Esophagus squamous epithelium (tissue), 5 donors: ENCODE data around the gene DIPK1B. TPM values are rescaled to one million over a fixed set of nuclear protein-coding genes. Genes with fewer than 3 reads are reported as not detected.

Experiments used
- DNase-seq: peaks from one replicate; lab custom pipeline; 2025; lab: John Stamatoyannopoulos, UW
- H3K27ac ChIP-seq, 4 donors: fragments of 200-600 bp; sonication (generic); one replicate each; pipeline ENCODE4 v1.5.1; 2016 to 2019; ENCODE audit warnings: mild to moderate bottlenecking in 1 of 4
- H3K27me3 ChIP-seq, 4 donors: fragments of 200-600 bp; sonication (generic); 1 replicate in 3 of 4; 2 replicates in 1 of 4; pipeline versions ENCODE4 v1.5.1 to v1.6.0; 2017 to 2021; ENCODE audit warnings: antibody characterized with exemption in 1 of 4
- H3K36me3 ChIP-seq, 3 donors: fragments of 200-600 bp; sonication (generic); one replicate each; pipeline ENCODE4 v1.5.1; 2016 to 2019
- H3K4me1 ChIP-seq, 3 donors: fragments of 200-600 bp; sonication (generic); one replicate each; pipeline ENCODE4 v1.5.1; 2017 to 2019
- H3K4me3 ChIP-seq, 4 donors: fragments of 200-600 bp; sonication (generic); 1 replicate in 3 of 4; 2 replicates in 1 of 4; pipeline ENCODE4 v1.5.1; 2016 to 2019; ENCODE audit warnings: mild to moderate bottlenecking in 2 of 4, moderate library complexity in 1 of 4
- H3K9me3 ChIP-seq, 3 donors: fragments of 200-600 bp; sonication (generic); one replicate each; pipeline ENCODE4 v1.5.1; 2016 to 2019
- POLR2A ChIP-seq, 4 donors: fragments of 450-650 bp; IDR thresholded peaks; one replicate each; pipeline ENCODE4 v1.6.1; 2017; ENCODE audit warnings: antibody characterized with exemption in 4 of 4, mild to moderate bottlenecking in 4 of 4, moderate library complexity in 3 of 4
- WGBS, 2 donors: methylation state at CpG; one replicate each; pipeline ENCODE4 v1.1.5; 2018; 5-methylcytosine and 5-hydroxymethylcytosine counted together
- intact Hi-C: fragments of 100-400 bp; cut with DNase I; formaldehyde crosslinking; loops from one replicate; pipeline ENCODE4 v1.15.0; 2022
- total RNA-seq, 4 donors: library from RNA; depleted of rRNA; stranded (reverse); fragments of >200 nt; gene quantifications; one replicate each; pipeline ENCODE4 v1.1.0, GENCODE V29; 2016
- TF ChIP-seq, protein P1 (sequence below), 6 experiments: fragments of 450-650 bp in 4 of 6; fragments of 200-600 bp in 2 of 6; sonication (generic) in 2 of 6; IDR thresholded peaks; one replicate each; pipeline ENCODE4 v1.5.1; 2016 to 2019; ENCODE audit warnings: antibody characterized with exemption in 6 of 6, mild to moderate bottlenecking in 4 of 6, moderate library complexity in 4 of 6
- donor health status: DM: yes; HTN: yes; CAD: no.

The DIPK1B gene
- total RNA-seq, 4 donors from 2014 or later: 0.48 to 6.3 (median 1.1) TPM

DNA sequence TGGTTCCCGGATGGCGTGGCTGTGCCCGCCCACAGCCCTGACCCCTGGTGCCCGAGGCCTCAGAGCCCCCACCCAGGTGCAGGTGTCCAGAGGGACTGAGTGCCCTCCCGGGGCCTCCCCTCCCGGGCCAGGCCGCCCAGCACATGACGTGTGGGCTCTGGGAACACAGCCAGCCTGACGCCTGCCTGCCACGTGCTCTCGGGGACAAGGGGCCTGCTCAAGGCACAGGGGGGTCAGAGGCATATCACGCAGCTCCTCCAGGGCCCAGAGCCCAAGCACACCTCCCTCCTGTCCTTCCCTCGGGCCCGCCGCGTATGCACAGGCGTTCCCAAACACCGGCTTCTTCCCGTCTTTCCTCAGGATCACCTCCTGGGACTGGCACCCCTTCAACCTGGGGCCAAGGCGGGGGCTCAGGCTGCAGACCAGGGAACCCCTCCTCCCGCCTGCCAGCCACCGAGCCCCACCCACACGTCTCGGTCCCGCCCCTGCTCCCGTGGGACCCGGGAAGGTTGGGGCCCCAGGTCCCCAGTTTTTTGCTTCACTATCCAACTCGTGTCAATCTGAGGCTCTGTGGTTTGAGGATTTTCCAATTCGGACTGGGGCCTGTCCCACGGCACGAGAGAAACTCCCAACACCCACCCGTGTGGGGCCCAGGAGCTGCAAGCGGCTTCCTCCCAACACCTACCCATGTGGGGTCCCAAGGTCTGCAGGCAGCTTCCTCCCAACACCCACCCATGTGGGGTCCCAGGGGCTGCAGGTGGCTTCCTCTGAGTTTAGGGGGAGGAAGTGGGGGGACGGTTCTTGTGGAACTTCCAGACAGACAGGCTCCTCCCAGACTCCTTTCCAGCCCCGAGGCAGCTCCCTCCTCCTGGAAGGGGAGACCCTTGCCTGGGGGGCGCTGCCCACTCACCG lies 28.9 kb downstream of the DIPK1B start:
- Histone ChIP-seq H3K4me3 (peak overlapping the region in 3 of 4 donors; percentile 1 to 49 (median 18)), H3K27me3 (peaks cover 10 to 80% (median 20%) of the 10 kb centered on the region in 4 donors), H3K27ac (no peak overlapping the region), H3K4me1 (peaks cover 24 to 34% (median 29%) of the 10 kb centered on the region in 3 donors), H3K36me3 (no peaks in the 10 kb centered on the region), H3K9me3 (no peaks in the 10 kb centered on the region)
- WGBS, 2 donors: 4 to 18% methylated on average over 16 to 18 of the region's 37 CpGs
- no peak for DNase-seq
- intact Hi-C loops: no loop called here
- TF ChIP-seq POLR2A (IDR thresholded peaks at IDR 0.05): no peak
- TF ChIP-seq, protein P1, sequence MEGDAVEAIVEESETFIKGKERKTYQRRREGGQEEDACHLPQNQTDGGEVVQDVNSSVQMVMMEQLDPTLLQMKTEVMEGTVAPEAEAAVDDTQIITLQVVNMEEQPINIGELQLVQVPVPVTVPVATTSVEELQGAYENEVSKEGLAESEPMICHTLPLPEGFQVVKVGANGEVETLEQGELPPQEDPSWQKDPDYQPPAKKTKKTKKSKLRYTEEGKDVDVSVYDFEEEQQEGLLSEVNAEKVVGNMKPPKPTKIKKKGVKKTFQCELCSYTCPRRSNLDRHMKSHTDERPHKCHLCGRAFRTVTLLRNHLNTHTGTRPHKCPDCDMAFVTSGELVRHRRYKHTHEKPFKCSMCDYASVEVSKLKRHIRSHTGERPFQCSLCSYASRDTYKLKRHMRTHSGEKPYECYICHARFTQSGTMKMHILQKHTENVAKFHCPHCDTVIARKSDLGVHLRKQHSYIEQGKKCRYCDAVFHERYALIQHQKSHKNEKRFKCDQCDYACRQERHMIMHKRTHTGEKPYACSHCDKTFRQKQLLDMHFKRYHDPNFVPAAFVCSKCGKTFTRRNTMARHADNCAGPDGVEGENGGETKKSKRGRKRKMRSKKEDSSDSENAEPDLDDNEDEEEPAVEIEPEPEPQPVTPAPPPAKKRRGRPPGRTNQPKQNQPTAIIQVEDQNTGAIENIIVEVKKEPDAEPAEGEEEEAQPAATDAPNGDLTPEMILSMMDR (IDR thresholded peaks at IDR 0.05): no peak

DNA sequence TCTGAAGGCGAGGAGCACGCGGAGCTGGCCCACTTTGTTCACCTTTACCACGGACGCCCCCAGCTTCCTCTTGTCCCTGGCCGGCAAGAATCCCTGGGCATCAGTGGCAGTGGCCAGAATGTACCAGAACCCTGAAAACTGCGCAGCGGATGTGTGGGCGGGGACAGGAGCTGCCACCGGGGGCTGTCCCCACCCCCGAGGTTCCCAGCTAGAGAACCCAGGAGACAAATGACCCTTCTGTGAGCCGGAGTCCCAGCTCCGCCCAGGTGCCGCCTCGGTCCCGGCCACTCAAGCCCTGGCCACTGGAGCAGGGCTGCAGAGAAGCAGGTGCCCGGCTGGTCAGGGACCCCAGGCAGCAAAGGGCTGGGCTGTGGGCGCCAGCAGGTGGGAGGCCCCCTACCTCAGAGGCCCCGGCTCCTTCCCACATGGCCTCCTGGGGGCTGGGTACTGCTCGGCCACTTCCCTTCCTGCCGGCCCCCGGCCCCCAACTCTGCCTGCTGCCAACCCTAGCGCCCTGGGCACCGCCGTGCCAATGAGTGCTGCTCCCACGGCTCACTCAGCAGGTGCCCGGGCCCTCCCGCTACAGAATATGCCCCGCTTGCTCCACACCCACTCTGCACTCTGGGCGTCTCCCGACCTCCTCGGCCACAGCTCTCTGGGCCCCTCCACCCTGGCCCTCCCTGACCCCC lies 29.7 kb downstream of the DIPK1B start:
- TF ChIP-seq, protein P1 (IDR thresholded peaks at IDR 0.05): no peak
- peak in 1 of 4 donors; percentile 15 for TF ChIP-seq POLR2A (IDR thresholded peaks at IDR 0.05)
- Histone ChIP-seq H3K36me3 (no peaks in the 10 kb centered on the region), H3K4me3 (peak overlapping the region in 3 of 4 donors; percentile 1 to 49 (median 18)), H3K9me3 (no peaks in the 10 kb centered on the region), H3K4me1 (peaks cover 24 to 34% (median 29%) of the 10 kb centered on the region in 3 donors), H3K27me3 (peaks cover 10 to 85% (median 20%) of the 10 kb centered on the region in 4 donors), H3K27ac (no peak overlapping the region)
- 21 to 25% methylated on average over 8 to 13 of the region's 32 CpGs for WGBS, 2 donors
- intact Hi-C loops: no loop called here
- no peak for DNase-seq

DNA sequence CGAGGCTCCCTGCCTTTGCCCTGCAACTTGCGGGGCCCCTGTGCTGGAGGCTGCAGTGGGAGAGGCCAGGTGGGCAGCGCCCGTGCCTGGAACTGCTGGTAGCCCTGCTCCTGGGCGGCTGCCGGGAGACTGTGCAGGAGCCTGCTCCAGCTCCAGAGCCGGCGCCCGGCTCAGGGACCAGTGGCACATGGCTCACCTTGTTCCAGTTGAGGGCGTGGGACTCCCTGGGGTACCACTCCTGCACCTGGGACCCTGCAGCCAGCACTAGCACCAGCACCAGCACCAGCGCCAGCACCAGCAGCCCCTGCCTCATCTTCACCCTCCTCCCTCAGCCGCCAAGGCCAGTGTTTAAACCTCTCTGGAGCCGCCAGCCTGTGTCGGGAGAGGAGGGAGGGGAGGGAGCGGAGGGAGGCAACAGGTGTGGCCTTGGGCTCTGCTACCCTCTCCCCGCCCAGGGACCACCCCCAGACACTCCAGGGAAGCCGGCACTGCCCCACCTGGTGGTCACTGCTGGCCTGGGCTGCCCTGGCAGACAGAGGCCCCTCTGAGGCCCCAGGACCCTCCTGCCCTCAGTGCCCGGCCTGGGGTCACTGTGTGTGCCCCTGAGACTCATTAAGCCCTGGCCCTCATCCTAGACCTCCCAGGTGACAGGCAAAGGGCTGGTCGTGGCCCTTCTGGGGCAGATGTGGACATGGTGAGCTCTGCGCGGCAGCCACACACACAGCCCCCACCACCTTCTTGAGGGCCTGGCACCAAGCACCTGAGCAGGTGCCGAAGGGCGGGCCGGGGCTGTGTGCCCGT lies 30.4 kb downstream of the DIPK1B start, which contains the start of gene LCN10:
Gene LCN10, minus strand, starts transcription at position 350 of the 801 bp plus-strand sequence. Its CDS starts 37 bp downstream, at position 313.
- 14% methylated on average over 9 of the region's 25 CpGs; no CpG with 5 or more reads in 1 of the 2 donors for WGBS, 2 donors
- intact Hi-C loops: no loop called here
- H3K4me1 ChIP-seq: peaks cover 24 to 35% (median 29%) of the 10 kb centered on the region in 3 donors
- H3K36me3 ChIP-seq: no peaks in the 10 kb centered on the region
- H3K9me3 ChIP-seq: no peaks in the 10 kb centered on the region
- peak within 1 kb of the TSS in 3 of 4 donors; percentile 1 to 49 (median 18) for H3K4me3 ChIP-seq
- no peak for TF ChIP-seq POLR2A (IDR thresholded peaks at IDR 0.05)
- TF ChIP-seq, protein P1 (IDR thresholded peaks at IDR 0.05): peak in 1 of 6 experiments; percentile 18
- H3K27ac ChIP-seq: no peak within 1 kb of the TSS
- peaks cover 10 to 88% (median 20%) of the 10 kb centered on the region in 4 donors for H3K27me3 ChIP-seq
- DNase-seq: no peak

GRCh38 chr9:136743639-136744211 lies 31.4 kb downstream of the DIPK1B start:
- Histone ChIP-seq H3K4me1 (peaks cover 24 to 44% (median 29%) of the 10 kb centered on the region in 3 donors), H3K9me3 (no peaks in the 10 kb centered on the region), H3K27me3 (peaks cover 10 to 80% (median 20%) of the 10 kb centered on the region in 4 donors), H3K4me3 (no peak overlapping the region), H3K27ac (no peak overlapping the region), H3K36me3 (no peaks in the 10 kb centered on the region)
- no peak for TF ChIP-seq POLR2A (IDR thresholded peaks at IDR 0.05)
- TF ChIP-seq, protein P1 (IDR thresholded peaks at IDR 0.05): no peak
- DNase-seq: no peak
- 40 to 77% methylated on average over 1 to 4 of the region's 16 CpGs for WGBS, 2 donors
- intact Hi-C loops: no loop called here
